Measurements from ENCODE around the gene FLNC. TPM values are rescaled to one million over a fixed set of nuclear protein-coding genes. Genes with fewer than 3 reads are reported as not detected.

FLNC gene
- polyA plus RNA-seq, 1 of the 3 experiments (the other 2 are of a cell fraction) = 43.7 TPM

GRCh38 chr7:128842674-128843641 lies 12.8 kb downstream of the FLNC start:
- CTCF ChIA-PET = interaction anchor here (0.9 to 2.4 kb wide), 12 partner anchors 9 to 231 kb away, joined by 3 to 14 read pairs (median 4); no protein-coding TSS in a partner anchor
- no peak overlapping the region for H2AFZ ChIP-seq (ENCODE audit: low read depth)

GRCh38 chr7:128843938-128844621 lies 13.9 kb downstream of the FLNC start:
- no peak overlapping the region; a peak in 1 of 4 replicates for H3K27ac ChIP-seq (ENCODE audit: low read depth in 2 of 2, low read length in 1 of 2)
- 94% methylated on average over 17 of the region's 17 CpGs for WGBS (ENCODE audit: low lambda C conversion rate)
- H3K79me2 ChIP-seq (ENCODE audit: insufficient read depth) = peaks cover 14% of the 10 kb centered on the region; the same call in 1 of the 2 replicates
- peaks cover 75 to 92% of the 10 kb centered on the region in 2 experiments for H3K36me3 ChIP-seq (replicated peaks in 1 of 2; ENCODE audit: control insufficient read depth in 1 of 2, insufficient read depth in 2 of 2, low read length in 1 of 2)
- TF ChIP-seq MAX (IDR thresholded peaks at IDR 0.05; ENCODE audit: low read depth) (no peak), TCF12 (IDR thresholded peaks at IDR 0.05) (no peak), ZBTB33 (IDR thresholded peaks at IDR 0.05; ENCODE audit: borderline replicate concordance, low read depth) (no peak)
- H3F3A ChIP-seq (replicated peaks; ENCODE audit: insufficient read depth) = peaks cover 7% of the 10 kb centered on the region
- no peaks in the 10 kb centered on the region for H3K27me3 ChIP-seq (ENCODE audit: insufficient read depth)
- peaks cover 63% of the 10 kb centered on the region for H4K20me1 ChIP-seq (ENCODE audit: insufficient read depth)
- CTCF ChIA-PET = interaction anchor here (1.4 kb wide), 1 partner anchor 11 kb away, joined by 4 read pairs; no protein-coding TSS in a partner anchor
- H3K9me2 ChIP-seq = no peaks in the 10 kb centered on the region
- no peaks in the 10 kb centered on the region for H3K9me3 ChIP-seq
- H3K4me1 ChIP-seq (ENCODE audit: control insufficient read depth in 1 of 2, insufficient read depth in 2 of 2, low read depth in 1 of 2, low read length in 1 of 2) = no peaks in the 10 kb centered on the region
- no peak overlapping the region for H3K9ac ChIP-seq
- no peak overlapping the region for H3K4me3 ChIP-seq (ENCODE audit: low read depth in 2 of 2, low read length in 1 of 2)
- no peak overlapping the region for H3K4me2 ChIP-seq
- no peak for DNase-seq
- H2AFZ ChIP-seq (ENCODE audit: low read depth) = no peak overlapping the region
- POLR2A ChIA-PET = no interaction called here

More at GRCh38 chr7:128842674-128843641, 12.8 kb downstream of the FLNC start:
- H4K20me1 ChIP-seq (ENCODE audit: insufficient read depth) = peaks cover 68% of the 10 kb centered on the region
- no peak overlapping the region for H3K9ac ChIP-seq
- H3K9me2 ChIP-seq = no peaks in the 10 kb centered on the region
- TF ChIP-seq SMC3 (IDR thresholded peaks at IDR 0.05; ENCODE audit: low read depth, low read length) = no peak
- TF ChIP-seq TAF1 (IDR thresholded peaks at IDR 0.05; ENCODE audit: borderline replicate concordance, low read depth, low read length) = no peak
- TF ChIP-seq USF2 (IDR thresholded peaks at IDR 0.05; ENCODE audit: borderline replicate concordance, low read depth, low read length) = no peak
- TF ChIP-seq RCOR1 (IDR thresholded peaks at IDR 0.05; ENCODE audit: low read length) = no peak
- TF ChIP-seq GATA2 (CRISPR knock-in tag; IDR thresholded peaks at IDR 0.05) = no peak
- TF ChIP-seq FOXM1 (IDR thresholded peaks at IDR 0.05; ENCODE audit: low read depth) = no peak
- TF ChIP-seq GABPA (IDR thresholded peaks at IDR 0.05; ENCODE audit: low read depth) = no peak
- no peak for TF ChIP-seq RXRA (IDR thresholded peaks at IDR 0.05; ENCODE audit: borderline replicate concordance, low read depth)
- TF ChIP-seq JUND (IDR thresholded peaks at IDR 0.05) = no peak
- TF ChIP-seq NFIC (IDR thresholded peaks at IDR 0.05; ENCODE audit: borderline replicate concordance) = no peak
- WGBS (ENCODE audit: low lambda C conversion rate) = 94% methylated on average over 37 of the region's 38 CpGs
- DNase-seq = no peak
- no peaks in the 10 kb centered on the region for H3K9me3 ChIP-seq
- no peak overlapping the region for H3K4me3 ChIP-seq (ENCODE audit: low read depth in 2 of 2, low read length in 1 of 2)
- no peak overlapping the region for H3K4me2 ChIP-seq
- POLR2A ChIA-PET = interaction anchor here (0.5 kb wide), 1 partner anchor 140 kb away, joined by 3 read pairs; no protein-coding TSS in a partner anchor
- H3K36me3 ChIP-seq (replicated peaks in 1 of 2; ENCODE audit: control insufficient read depth in 1 of 2, insufficient read depth in 2 of 2, low read length in 1 of 2) = peaks cover 77 to 95% of the 10 kb centered on the region in 2 experiments
- H3K27ac ChIP-seq (ENCODE audit: low read depth in 2 of 2, low read length in 1 of 2) = no peak overlapping the region
- H3K79me2 ChIP-seq (ENCODE audit: insufficient read depth) = peaks cover 20% of the 10 kb centered on the region; the same call in 1 of the 2 replicates
- no peaks in the 10 kb centered on the region for H3K4me1 ChIP-seq (ENCODE audit: control insufficient read depth in 1 of 2, insufficient read depth in 2 of 2, low read depth in 1 of 2, low read length in 1 of 2)
- H3F3A ChIP-seq (replicated peaks; ENCODE audit: insufficient read depth) = peaks cover 7% of the 10 kb centered on the region
- no peaks in the 10 kb centered on the region for H3K27me3 ChIP-seq (ENCODE audit: insufficient read depth)

Data from SK-N-SH (cell line).